ENCODE measurements around the gene PNMA8B. TPM values are rescaled to one million over a fixed set of nuclear protein-coding genes. Genes with fewer than 3 reads are reported as not detected.

The PNMA8B gene
- polyA plus RNA-seq, 1 donor from 2014 or later, result 10.1 TPM

- no peak overlapping the region for H3K4me2 ChIP-seq (ENCODE audit: low read length)
- no peak overlapping the region for H3K27ac ChIP-seq (ENCODE audit: low read length)
- no peaks in the 10 kb centered on the region for H3K27me3 ChIP-seq (ENCODE audit: insufficient read depth, low read depth, low read length)
- H3K36me3 ChIP-seq (ENCODE audit: insufficient read depth, low read length), result no peaks in the 10 kb centered on the region
- H3K9me2 ChIP-seq (ENCODE audit: insufficient read depth, low read length), result no peaks in the 10 kb centered on the region
- H3K9me3 ChIP-seq (ENCODE audit: low read length), result no peaks in the 10 kb centered on the region
- TF ChIP-seq EP300 (conservative IDR thresholded peaks at IDR 0.05; ENCODE audit: poor library complexity, severe bottlenecking), result no peak
- no peak for TF ChIP-seq EZH2 (IDR thresholded peaks at IDR 0.05; ENCODE audit: borderline replicate concordance, insufficient read depth, low read length, poor library complexity, severe bottlenecking)
- no peak for TF ChIP-seq SMC3 (conservative IDR thresholded peaks at IDR 0.05; ENCODE audit: poor library complexity)
- TF ChIP-seq MXI1 (conservative IDR thresholded peaks at IDR 0.05; ENCODE audit: poor library complexity, severe bottlenecking), result no peak
- TF ChIP-seq REST (IDR thresholded peaks at IDR 0.05; ENCODE audit: borderline replicate concordance), result no peak
- TF ChIP-seq CTCF (IDR thresholded peaks at IDR 0.05; ENCODE audit: poor library complexity, severe bottlenecking), result no peak
- TF ChIP-seq RAD21 (conservative IDR thresholded peaks at IDR 0.05), result no peak
- no peak for TF ChIP-seq POLR2AphosphoS5 (IDR thresholded peaks at IDR 0.05)
- no peak for TF ChIP-seq TAF1 (IDR thresholded peaks at IDR 0.05; ENCODE audit: low read depth)
- H3K9ac ChIP-seq (ENCODE audit: low read length), result no peak overlapping the region
- no peaks in the 10 kb centered on the region for H3K79me2 ChIP-seq (replicated peaks; ENCODE audit: insufficient read depth, low read length)
- no peaks in the 10 kb centered on the region for H4K20me1 ChIP-seq (ENCODE audit: insufficient read depth)
- H3F3A ChIP-seq (ENCODE audit: insufficient read depth, low read length, poor library complexity, severe bottlenecking), result no peaks in the 10 kb centered on the region
- H3K4me3 ChIP-seq (ENCODE audit: low read length), result no peak overlapping the region
- no peak overlapping the region for H2AFZ ChIP-seq (ENCODE audit: low read depth, low read length)
Measured at GRCh38 chr19:46460981-46461380, 34.7 kb downstream of the PNMA8B start.

- H4K20me1 ChIP-seq (ENCODE audit: insufficient read depth), result no peaks in the 10 kb centered on the region
- H3K4me2 ChIP-seq (ENCODE audit: low read length), result no peak overlapping the region
- no peak overlapping the region for H2AFZ ChIP-seq (ENCODE audit: low read depth, low read length)
- no peaks in the 10 kb centered on the region for H3K27me3 ChIP-seq (ENCODE audit: insufficient read depth, low read depth, low read length)
- H3K9me3 ChIP-seq (ENCODE audit: low read length), result no peaks in the 10 kb centered on the region
- H3K79me2 ChIP-seq (replicated peaks; ENCODE audit: insufficient read depth, low read length), result no peaks in the 10 kb centered on the region
- no peak overlapping the region for H3K4me3 ChIP-seq (ENCODE audit: low read length)
- no peaks in the 10 kb centered on the region for H3K9me2 ChIP-seq (ENCODE audit: insufficient read depth, low read length)
- H3K9ac ChIP-seq (ENCODE audit: low read length), result no peak overlapping the region
- H3K27ac ChIP-seq (ENCODE audit: low read length), result no peak overlapping the region
- no peaks in the 10 kb centered on the region for H3F3A ChIP-seq (ENCODE audit: insufficient read depth, low read length, poor library complexity, severe bottlenecking)
- TF ChIP-seq REST (IDR thresholded peaks at IDR 0.05; ENCODE audit: borderline replicate concordance) (no peak), EP300 (conservative IDR thresholded peaks at IDR 0.05; ENCODE audit: poor library complexity, severe bottlenecking) (no peak), SMC3 (conservative IDR thresholded peaks at IDR 0.05; ENCODE audit: poor library complexity) (no peak), POLR2AphosphoS5 (IDR thresholded peaks at IDR 0.05) (no peak), CTCF (IDR thresholded peaks at IDR 0.05; ENCODE audit: poor library complexity, severe bottlenecking) (no peak)
- H3K36me3 ChIP-seq (ENCODE audit: insufficient read depth, low read length), result no peaks in the 10 kb centered on the region
Measured at GRCh38 chr19:46460055-46460454, 35.6 kb downstream of the PNMA8B start.

Data from neural cell (in vitro differentiated cells).